Neuronal stem cell (in vitro differentiated cells): ENCODE measurements around the gene BCL2.

Experiments
- DNase-seq: peaks from one replicate; pipeline ENCODE4 v3.0.0-alpha.2; 2013; ENCODE audit warnings: low spot score
- H2AFZ ChIP-seq: one replicate; pipeline ENCODE4 v1.6.1; 2013; ENCODE audit warnings: mild to moderate bottlenecking, low read length, inconsistent platforms
- H2AK5ac ChIP-seq: 2 replicates; pipeline ENCODE4 v1.6.1; 2013; ENCODE audit warnings: low read depth, mild to moderate bottlenecking, inconsistent platforms, low read length, moderate library complexity, mixed read lengths
- H2BK120ac ChIP-seq: 2 replicates; pipeline ENCODE4 v1.6.1; 2013; ENCODE audit warnings: low read depth, mild to moderate bottlenecking, inconsistent platforms, low read length, moderate library complexity, mixed read lengths
- H2BK12ac ChIP-seq: one replicate; pipeline ENCODE4 v1.6.1; 2013; ENCODE audit warnings: low read length, inconsistent platforms
- H2BK15ac ChIP-seq: 2 replicates; pipeline ENCODE4 v1.6.1; 2013; ENCODE audit warnings: mild to moderate bottlenecking, low read length, inconsistent platforms, mixed read lengths
- H2BK5ac ChIP-seq: one replicate; pipeline ENCODE4 v1.6.1; 2013; ENCODE audit warnings: inconsistent platforms, mild to moderate bottlenecking, low read length, moderate library complexity
- H3K14ac ChIP-seq: one replicate; pipeline ENCODE4 v1.6.1; 2013; ENCODE audit warnings: low read length, inconsistent platforms
- H3K18ac ChIP-seq: 2 replicates; pipeline ENCODE4 v1.6.1; 2013; ENCODE audit warnings: low read length, inconsistent platforms
- H3K23ac ChIP-seq: 2 replicates; pipeline ENCODE4 v1.6.1; 2013; ENCODE audit warnings: low read depth, mild to moderate bottlenecking, mixed read lengths, low read length, inconsistent platforms; ENCODE audit not compliant: poor library complexity
- H3K27ac ChIP-seq: replicated peaks from 3 replicates; pipeline ENCODE4 v1.5.1; 2013; ENCODE audit warnings: low read length, inconsistent platforms
- H3K27me3 ChIP-seq, 3 experiments: 2 replicates each; pipeline ENCODE4 v1.6.1; 2013; ENCODE audit warnings: low read length in 3 of 3, mild to moderate bottlenecking in 2 of 3, inconsistent platforms in 1 of 3, low read depth in 1 of 3, mixed read lengths in 1 of 3, moderate library complexity in 1 of 3; ENCODE audit not compliant: control insufficient read depth in 3 of 3, insufficient read depth in 3 of 3
- H3K36me3 ChIP-seq, 2 donors: replicated peaks in 1 of 2; 2 replicates each; pipeline ENCODE4 v1.6.1; 2013; ENCODE audit warnings: low read length in 2 of 2; ENCODE audit not compliant: control insufficient read depth in 2 of 2, insufficient read depth in 2 of 2
- H3K4ac ChIP-seq: 2 replicates; pipeline ENCODE4 v1.6.1; 2013; ENCODE audit warnings: inconsistent platforms, mild to moderate bottlenecking, low read length, moderate library complexity
- H3K4me1 ChIP-seq, 2 donors: 1 replicate in 1 of 2; 2 replicates in 1 of 2; pipeline ENCODE4 v1.6.1; 2013; ENCODE audit warnings: low read length in 2 of 2, low read depth in 1 of 2; ENCODE audit not compliant: control insufficient read depth in 2 of 2, insufficient read depth in 1 of 2
- H3K4me2 ChIP-seq: one replicate; pipeline ENCODE4 v1.6.1; 2013; ENCODE audit warnings: mild to moderate bottlenecking, low read length, inconsistent platforms; ENCODE audit not compliant: insufficient read depth, poor library complexity, severe bottlenecking
- H3K4me3 ChIP-seq, 2 donors: 2 replicates each; pipeline ENCODE4 v1.5.1; 2013; ENCODE audit warnings: low read length in 2 of 2, mild to moderate bottlenecking in 2 of 2, inconsistent platforms in 1 of 2, moderate library complexity in 1 of 2
- H3K79me1 ChIP-seq: one replicate; pipeline ENCODE4 v1.6.1; 2013; ENCODE audit warnings: low read depth, mild to moderate bottlenecking, inconsistent platforms, low read length, moderate library complexity
- H3K9ac ChIP-seq: one replicate; pipeline ENCODE4 v1.6.1; 2013; ENCODE audit warnings: mild to moderate bottlenecking, low read depth, low read length, inconsistent platforms; ENCODE audit not compliant: poor library complexity
- H3K9me3 ChIP-seq, 2 donors: replicated peaks in 1 of 2; 2 replicates each; pipeline versions ENCODE3 to v1.6.1; 2013; ENCODE audit warnings: low read length in 2 of 2, mild to moderate bottlenecking in 2 of 2, inconsistent platforms in 1 of 2, low read depth in 1 of 2, mixed read lengths in 1 of 2, moderate library complexity in 1 of 2; ENCODE audit not compliant: control insufficient read depth in 2 of 2, insufficient read depth in 1 of 2
- H4K8ac ChIP-seq: one replicate; pipeline ENCODE4 v1.6.1; 2013; ENCODE audit warnings: low read depth, mild to moderate bottlenecking, inconsistent platforms, low read length, moderate library complexity
- H4K91ac ChIP-seq: one replicate; pipeline ENCODE4 v1.6.1; 2013; ENCODE audit warnings: low read length, low read depth, mild to moderate bottlenecking, inconsistent platforms; ENCODE audit not compliant: poor library complexity
- WGBS, 2 donors: extraction: QIAGEN DNeasy Blood & Tissue Kit; methylation state at CpG; one replicate each; pipeline ENCODE4 v1.1.7; 2013; ENCODE audit warnings: missing lambda C conversion rate in 2 of 2, mixed read lengths in 1 of 2; ENCODE audit not compliant: insufficient read length in 2 of 2, insufficient replicate concordance in 1 of 2; ENCODE audit errors: extremely low coverage in 2 of 2; 5-methylcytosine and 5-hydroxymethylcytosine counted together

The BCL2 gene

GRCh38 chr18:63286926-63287325, 32.6 kb downstream of the BCL2 start:
- H2BK15ac ChIP-seq = no peak overlapping the region
- WGBS, 2 donors = no CpG with 5 or more reads among the region's 4 CpGs
- H3K4ac ChIP-seq = no peak overlapping the region
- H3K9ac ChIP-seq = no peak overlapping the region
- H3K27ac ChIP-seq = no peak overlapping the region
- H3K36me3 ChIP-seq = no peaks in the 10 kb centered on the region
- no peak overlapping the region for H2BK5ac ChIP-seq
- no peak overlapping the region for H2BK12ac ChIP-seq
- DNase-seq = no peak
- H3K4me3 ChIP-seq = no peak overlapping the region
- no peak overlapping the region for H3K23ac ChIP-seq
- no peaks in the 10 kb centered on the region for H3K79me1 ChIP-seq
- no peaks in the 10 kb centered on the region for H3K27me3 ChIP-seq
- H3K4me2 ChIP-seq = no peak overlapping the region
- peaks cover 0 to 8% of the 10 kb centered on the region in 2 donors for H3K4me1 ChIP-seq
- no peak overlapping the region for H3K14ac ChIP-seq
- no peaks in the 10 kb centered on the region for H3K9me3 ChIP-seq
- no peak overlapping the region for H4K91ac ChIP-seq
- no peak overlapping the region for H4K8ac ChIP-seq
- H2BK120ac ChIP-seq = no peak overlapping the region
- no peak overlapping the region for H3K18ac ChIP-seq
- H2AFZ ChIP-seq = no peak overlapping the region
- H2AK5ac ChIP-seq = no peak overlapping the region

GRCh38 chr18:63284827-63285733, 34.5 kb downstream of the BCL2 start:
- Histone ChIP-seq H2BK120ac (peak overlapping the region; percentile 84), H3K4me2 (no peak overlapping the region), H3K79me1 (no peaks in the 10 kb centered on the region), H3K23ac (no peak overlapping the region), H3K36me3 (peaks cover 0 to 9% of the 10 kb centered on the region in 2 donors), H3K4ac (no peak overlapping the region), H2AK5ac (no peak overlapping the region), H2AFZ (no peak overlapping the region), H3K4me3 (no peak overlapping the region), H2BK12ac (no peak overlapping the region), H2BK15ac (peak overlapping the region; percentile 23), H3K27ac (no peak overlapping the region), H3K14ac (no peak overlapping the region), H3K27me3 (no peaks in the 10 kb centered on the region), H3K18ac (peak overlapping the region; percentile 68), H3K4me1 (no peaks in the 10 kb centered on the region), H3K9me3 (no peaks in the 10 kb centered on the region), H3K9ac (no peak overlapping the region), H2BK5ac (no peak overlapping the region), H4K8ac (no peak overlapping the region), H4K91ac (no peak overlapping the region)
- DNase-seq = no peak
- no CpG with 5 or more reads among the region's 14 CpGs for WGBS, 2 donors

GRCh38 chr18:63284173-63284799, 35.3 kb downstream of the BCL2 start:
- no peak overlapping the region for H3K4me2 ChIP-seq
- peaks cover 0 to 9% of the 10 kb centered on the region in 2 donors for H3K36me3 ChIP-seq
- no peaks in the 10 kb centered on the region for H3K4me1 ChIP-seq
- no peak overlapping the region for H2BK120ac ChIP-seq
- H3K14ac ChIP-seq = no peak overlapping the region
- no peak overlapping the region for H4K8ac ChIP-seq
- no peak overlapping the region for H3K4ac ChIP-seq
- no peaks in the 10 kb centered on the region for H3K9me3 ChIP-seq
- H3K18ac ChIP-seq = no peak overlapping the region
- H2AFZ ChIP-seq = no peak overlapping the region
- no peak overlapping the region for H3K4me3 ChIP-seq
- no peaks in the 10 kb centered on the region for H3K79me1 ChIP-seq
- H3K9ac ChIP-seq = no peak overlapping the region
- WGBS, 2 donors = no CpG with 5 or more reads among the region's 5 CpGs
- DNase-seq = no peak
- H2BK15ac ChIP-seq = no peak overlapping the region
- no peak overlapping the region for H3K23ac ChIP-seq
- H3K27me3 ChIP-seq = no peaks in the 10 kb centered on the region
- H4K91ac ChIP-seq = no peak overlapping the region
- H2AK5ac ChIP-seq = no peak overlapping the region
- no peak overlapping the region for H2BK12ac ChIP-seq
- no peak overlapping the region for H2BK5ac ChIP-seq
- H3K27ac ChIP-seq = no peak overlapping the region
